ENCODE data around the gene SRBD1. TPM values are rescaled to one million over a fixed set of nuclear protein-coding genes. Genes with fewer than 3 reads are reported as not detected.

Gene SRBD1
- total RNA-seq, 4 donors from 2014 or later = 13.5 to 36.2 (median 26.8) TPM

DNA sequence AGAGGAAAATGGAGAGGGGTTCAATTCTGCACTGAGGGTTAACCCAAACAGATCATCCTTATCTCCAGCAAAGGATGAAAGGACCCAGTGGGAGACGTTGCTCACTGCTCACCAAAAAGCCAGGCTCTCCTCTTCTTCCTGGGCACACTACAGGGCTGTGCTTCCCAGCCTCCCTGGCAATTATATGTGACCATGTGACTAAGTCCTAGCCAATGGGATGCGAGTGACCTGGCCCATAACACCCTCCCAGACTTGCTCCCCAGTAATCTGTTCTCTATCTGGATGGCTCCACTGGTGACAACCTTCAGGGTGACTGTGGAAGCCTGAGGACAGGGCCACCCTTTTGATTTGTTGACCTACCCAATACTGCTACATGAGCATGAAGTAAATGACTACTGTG lies 29.5 kb upstream of the SRBD1 start:
- WGBS, 2 donors (ENCODE audit: low coverage in 1 of 2) = 73% methylated on average over 2 of the region's 2 CpGs; no CpG with 5 or more reads in 1 of the 2 donors
- Histone ChIP-seq H3K4me1 (peaks cover 5 to 12% (median 9%) of the 10 kb centered on the region in 4 donors), H3K4me3 (no peak overlapping the region), H3K9me3 (no peaks in the 10 kb centered on the region), H3K36me3 (no peaks in the 10 kb centered on the region), H3K27me3 (peaks cover 14% of the 10 kb centered on the region), H3K27ac (no peak overlapping the region)
- DNase-seq = no peak
- no peak for TF ChIP-seq EP300 (IDR thresholded peaks at IDR 0.05; ENCODE audit: low read depth)
- TF ChIP-seq POLR2A (IDR thresholded peaks at IDR 0.05) = no peak
- intact Hi-C loops (cut with DNase I; ENCODE audit: low total_unique reads) = no loop called here
- in situ Hi-C loops (cut with MboI; ENCODE audit: low pct_ligation_motif_present in 1 of 4, low pct_unique_long_range_greater_than_20kb in 1 of 4, low sequenced_read_pairs in 3 of 4) = loop anchor here in 3 of 4 donors (10.0 to 25.0 kb wide), 3 partner anchors 134 to 722 kb away; no protein-coding TSS in a partner anchor

DNA sequence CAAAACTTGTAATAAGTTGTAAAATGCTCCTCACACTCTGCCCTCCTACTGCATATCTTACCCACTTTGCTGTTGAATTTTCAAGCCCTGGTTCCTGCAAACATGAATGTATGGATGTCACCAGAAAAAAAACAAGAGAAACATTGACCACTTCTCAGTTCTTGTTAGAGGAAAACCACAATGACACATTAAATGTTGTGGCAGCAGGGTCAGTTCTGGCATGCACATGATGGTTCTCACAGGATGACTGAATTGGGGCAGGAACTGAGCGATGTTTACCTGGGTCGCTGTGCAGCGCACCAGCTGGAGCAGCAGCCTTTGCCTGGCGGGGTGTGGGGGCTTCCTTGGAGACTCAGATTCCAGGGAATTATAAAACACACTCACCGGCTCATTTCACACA lies 26.4 kb upstream of the SRBD1 start:
- intact Hi-C loops (cut with DNase I; ENCODE audit: low total_unique reads) (no loop called here), in situ Hi-C loops (cut with MboI; ENCODE audit: low pct_ligation_motif_present in 1 of 4, low pct_unique_long_range_greater_than_20kb in 1 of 4, low sequenced_read_pairs in 3 of 4) (loop anchor here in 1 of 4 donors (25.0 kb wide), 1 partner anchor 725 kb away; no protein-coding TSS in a partner anchor)
- 75% methylated on average over 5 of the region's 5 CpGs; no CpG with 5 or more reads in 1 of the 2 donors for WGBS, 2 donors (ENCODE audit: low coverage in 1 of 2)
- no peaks in the 10 kb centered on the region for H3K9me3 ChIP-seq
- H3K36me3 ChIP-seq = no peaks in the 10 kb centered on the region
- H3K27ac ChIP-seq = no peak overlapping the region
- H3K4me1 ChIP-seq = no peaks in the 10 kb centered on the region
- no peak for TF ChIP-seq POLR2AphosphoS5 (IDR thresholded peaks at IDR 0.05)
- TF ChIP-seq, protein P1, sequence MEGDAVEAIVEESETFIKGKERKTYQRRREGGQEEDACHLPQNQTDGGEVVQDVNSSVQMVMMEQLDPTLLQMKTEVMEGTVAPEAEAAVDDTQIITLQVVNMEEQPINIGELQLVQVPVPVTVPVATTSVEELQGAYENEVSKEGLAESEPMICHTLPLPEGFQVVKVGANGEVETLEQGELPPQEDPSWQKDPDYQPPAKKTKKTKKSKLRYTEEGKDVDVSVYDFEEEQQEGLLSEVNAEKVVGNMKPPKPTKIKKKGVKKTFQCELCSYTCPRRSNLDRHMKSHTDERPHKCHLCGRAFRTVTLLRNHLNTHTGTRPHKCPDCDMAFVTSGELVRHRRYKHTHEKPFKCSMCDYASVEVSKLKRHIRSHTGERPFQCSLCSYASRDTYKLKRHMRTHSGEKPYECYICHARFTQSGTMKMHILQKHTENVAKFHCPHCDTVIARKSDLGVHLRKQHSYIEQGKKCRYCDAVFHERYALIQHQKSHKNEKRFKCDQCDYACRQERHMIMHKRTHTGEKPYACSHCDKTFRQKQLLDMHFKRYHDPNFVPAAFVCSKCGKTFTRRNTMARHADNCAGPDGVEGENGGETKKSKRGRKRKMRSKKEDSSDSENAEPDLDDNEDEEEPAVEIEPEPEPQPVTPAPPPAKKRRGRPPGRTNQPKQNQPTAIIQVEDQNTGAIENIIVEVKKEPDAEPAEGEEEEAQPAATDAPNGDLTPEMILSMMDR (IDR thresholded peaks at IDR 0.05) = no peak
- no peak for TF ChIP-seq POLR2A (IDR thresholded peaks at IDR 0.05)
- TF ChIP-seq EP300 (IDR thresholded peaks at IDR 0.05; ENCODE audit: low read depth) = no peak
- H3K4me3 ChIP-seq = no peak overlapping the region
- peaks cover 3% of the 10 kb centered on the region for H3K27me3 ChIP-seq
- DNase-seq = no peak

DNA sequence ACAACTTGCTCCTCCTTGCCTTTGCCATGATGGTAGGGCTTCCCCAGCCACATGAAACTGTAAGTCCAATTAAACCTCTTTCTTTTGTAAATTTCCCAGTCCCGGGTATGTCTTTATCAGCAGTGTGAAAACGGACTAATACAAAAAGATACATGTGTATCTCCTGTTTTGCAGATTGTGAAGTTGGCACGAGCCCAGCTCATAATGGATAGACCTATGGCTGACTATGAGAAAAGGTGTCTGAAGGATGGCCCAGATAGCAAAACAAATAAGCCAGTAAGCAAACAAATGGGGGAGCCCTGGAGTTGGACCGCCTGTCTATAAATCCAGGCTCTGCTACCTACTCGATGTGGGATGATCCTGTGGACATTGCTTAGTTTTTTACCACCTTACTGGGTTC lies 24.9 kb upstream of the SRBD1 start:
- no peak for TF ChIP-seq EP300 (IDR thresholded peaks at IDR 0.05; ENCODE audit: low read depth)
- TF ChIP-seq, protein P1 (IDR thresholded peaks at IDR 0.05) = no peak
- TF ChIP-seq POLR2AphosphoS5 (IDR thresholded peaks at IDR 0.05) = no peak
- TF ChIP-seq POLR2A (IDR thresholded peaks at IDR 0.05) = no peak
- Histone ChIP-seq H3K27ac (no peak overlapping the region), H3K4me3 (no peak overlapping the region), H3K36me3 (no peaks in the 10 kb centered on the region), H3K27me3 (peaks cover 5% of the 10 kb centered on the region), H3K9me3 (no peaks in the 10 kb centered on the region), H3K4me1 (no peaks in the 10 kb centered on the region)
- no peak for DNase-seq
- intact Hi-C loops (cut with DNase I; ENCODE audit: low total_unique reads) = no loop called here
- WGBS, 2 donors (ENCODE audit: low coverage in 1 of 2) = 89 to 91% methylated on average over 5 of the region's 5 CpGs
- in situ Hi-C loops (cut with MboI; ENCODE audit: low pct_ligation_motif_present in 1 of 4, low pct_unique_long_range_greater_than_20kb in 1 of 4, low sequenced_read_pairs in 3 of 4) = loop anchor here in 1 of 4 donors (25.0 kb wide), 1 partner anchor 726 kb away; no protein-coding TSS in a partner anchor

- no peaks in the 10 kb centered on the region for H3K4me1 ChIP-seq
- in situ Hi-C loops (cut with MboI; ENCODE audit: low pct_ligation_motif_present in 1 of 4, low pct_unique_long_range_greater_than_20kb in 1 of 4, low sequenced_read_pairs in 3 of 4) (loop anchor here in 1 of 4 donors (25.0 kb wide), 1 partner anchor 728 kb away; no protein-coding TSS in a partner anchor), intact Hi-C loops (cut with DNase I; ENCODE audit: low total_unique reads) (no loop called here)
- no peak overlapping the region for H3K4me3 ChIP-seq
- H3K36me3 ChIP-seq = no peaks in the 10 kb centered on the region
- DNase-seq = no peak
- no peak overlapping the region for H3K27ac ChIP-seq
- TF ChIP-seq POLR2AphosphoS5 (IDR thresholded peaks at IDR 0.05) (no peak), EP300 (IDR thresholded peaks at IDR 0.05; ENCODE audit: low read depth) (no peak), POLR2A (IDR thresholded peaks at IDR 0.05) (no peak)
- TF ChIP-seq, protein P1 (IDR thresholded peaks at IDR 0.05) = no peak
- WGBS, 2 donors (ENCODE audit: low coverage in 1 of 2) = 78 to 79% methylated on average over 5 of the region's 5 CpGs
- no peaks in the 10 kb centered on the region for H3K9me3 ChIP-seq
- H3K27me3 ChIP-seq = peaks cover 6% of the 10 kb centered on the region
Observed at GRCh38 chr2:45634223-45634622, 23.2 kb upstream of the SRBD1 start.

DNA sequence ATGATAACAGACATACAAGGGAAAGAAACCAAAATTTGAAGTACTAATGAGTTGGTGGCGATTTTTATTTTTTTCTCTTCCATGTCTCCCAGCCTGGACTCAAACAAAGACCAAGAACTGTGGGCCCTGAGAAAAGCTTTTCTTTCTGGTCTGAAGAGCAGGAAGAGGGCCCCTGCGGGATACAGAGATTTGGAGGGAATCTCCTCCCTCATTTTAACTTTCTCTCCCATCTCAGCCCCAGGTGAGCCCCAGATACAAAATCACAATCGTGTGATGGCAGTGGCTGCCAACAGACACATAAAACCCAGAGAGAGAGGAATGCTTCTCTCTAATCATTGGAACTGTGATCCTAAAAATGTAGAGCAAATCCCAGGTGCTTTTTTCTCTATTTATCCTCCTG lies 20.9 kb upstream of the SRBD1 start:
- H3K27me3 ChIP-seq = peaks cover 6% of the 10 kb centered on the region
- no peak overlapping the region for H3K4me3 ChIP-seq
- in situ Hi-C loops (cut with MboI; ENCODE audit: low pct_ligation_motif_present in 1 of 4, low pct_unique_long_range_greater_than_20kb in 1 of 4, low sequenced_read_pairs in 3 of 4) (loop anchor here in 1 of 4 donors (25.0 kb wide), 1 partner anchor 730 kb away; no protein-coding TSS in a partner anchor), intact Hi-C loops (cut with DNase I; ENCODE audit: low total_unique reads) (no loop called here)
- 82 to 100% methylated on average over 1 to 3 of the region's 3 CpGs for WGBS, 2 donors (ENCODE audit: low coverage in 1 of 2)
- DNase-seq = no peak
- H3K27ac ChIP-seq = no peak overlapping the region
- no peak for TF ChIP-seq POLR2A (IDR thresholded peaks at IDR 0.05)
- TF ChIP-seq, protein P1 (IDR thresholded peaks at IDR 0.05) = no peak
- no peak for TF ChIP-seq POLR2AphosphoS5 (IDR thresholded peaks at IDR 0.05)
- TF ChIP-seq EP300 (IDR thresholded peaks at IDR 0.05; ENCODE audit: low read depth) = no peak
- H3K9me3 ChIP-seq = no peaks in the 10 kb centered on the region
- H3K4me1 ChIP-seq = no peaks in the 10 kb centered on the region
- H3K36me3 ChIP-seq = no peaks in the 10 kb centered on the region

Data from transverse colon (tissue), 4 donors.